NCI-H748 (cell line): Measurements from ENCODE around the gene SAPCD2.
"Not testable (repeated sequence)": the region's sequence is repeated elsewhere in the genome, so short reads cannot be mapped to it uniquely, and the experiment has no call there.

Experiments
- DNase-seq: peaks from one replicate; lab custom pipeline; 2025; ENCODE audit not compliant: unreplicated experiment; lab: John Stamatoyannopoulos, UW

SAPCD2 gene, protein sequence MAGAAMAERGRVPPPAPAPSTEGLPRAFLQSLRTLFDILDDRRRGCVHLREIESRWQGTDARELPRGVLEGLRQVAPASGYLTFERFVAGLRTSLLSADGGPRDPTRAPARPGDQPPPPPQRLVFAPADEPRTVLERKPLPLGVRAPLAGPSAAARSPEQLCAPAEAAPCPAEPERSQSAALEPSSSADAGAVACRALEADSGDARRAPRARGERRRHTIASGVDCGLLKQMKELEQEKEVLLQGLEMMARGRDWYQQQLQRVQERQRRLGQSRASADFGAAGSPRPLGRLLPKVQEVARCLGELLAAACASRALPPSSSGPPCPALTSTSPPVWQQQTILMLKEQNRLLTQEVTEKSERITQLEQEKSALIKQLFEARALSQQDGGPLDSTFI

DNA sequence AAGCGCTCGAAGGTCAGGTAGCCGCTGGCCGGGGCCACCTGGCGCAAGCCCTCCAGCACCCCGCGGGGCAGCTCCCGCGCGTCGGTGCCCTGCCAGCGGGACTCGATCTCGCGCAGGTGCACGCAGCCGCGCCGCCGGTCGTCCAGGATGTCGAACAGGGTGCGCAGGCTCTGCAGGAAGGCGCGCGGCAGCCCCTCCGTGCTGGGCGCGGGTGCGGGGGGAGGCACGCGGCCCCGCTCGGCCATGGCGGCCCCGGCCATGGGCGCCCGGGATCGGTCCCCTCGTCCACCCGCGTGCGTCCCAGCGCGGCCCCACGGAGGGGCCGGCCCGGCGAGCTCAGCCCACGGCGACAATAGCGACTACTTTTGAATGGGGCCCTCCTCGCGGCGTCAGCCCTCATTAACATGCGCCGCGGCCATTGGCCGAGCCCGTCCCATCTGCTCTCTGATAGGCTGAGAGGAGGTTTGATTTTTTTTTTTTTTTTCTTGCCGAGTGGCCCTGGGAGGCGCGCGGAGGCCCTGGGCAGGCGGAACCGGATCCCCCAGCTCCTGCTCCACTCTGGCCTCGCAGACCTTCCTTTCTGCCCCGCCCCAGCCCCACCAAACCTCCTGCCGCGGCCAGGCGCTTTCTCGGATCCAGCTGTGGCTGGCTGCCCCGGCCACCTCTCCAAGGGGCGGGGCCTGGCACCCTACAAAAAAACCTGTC lies at the start of gene SAPCD2:
Gene SAPCD2, minus strand, starts transcription at position 357 of the 705 bp plus-strand sequence. Its CDS starts 97 bp downstream, at position 260.
- peak; percentile 97 for DNase-seq

DNA sequence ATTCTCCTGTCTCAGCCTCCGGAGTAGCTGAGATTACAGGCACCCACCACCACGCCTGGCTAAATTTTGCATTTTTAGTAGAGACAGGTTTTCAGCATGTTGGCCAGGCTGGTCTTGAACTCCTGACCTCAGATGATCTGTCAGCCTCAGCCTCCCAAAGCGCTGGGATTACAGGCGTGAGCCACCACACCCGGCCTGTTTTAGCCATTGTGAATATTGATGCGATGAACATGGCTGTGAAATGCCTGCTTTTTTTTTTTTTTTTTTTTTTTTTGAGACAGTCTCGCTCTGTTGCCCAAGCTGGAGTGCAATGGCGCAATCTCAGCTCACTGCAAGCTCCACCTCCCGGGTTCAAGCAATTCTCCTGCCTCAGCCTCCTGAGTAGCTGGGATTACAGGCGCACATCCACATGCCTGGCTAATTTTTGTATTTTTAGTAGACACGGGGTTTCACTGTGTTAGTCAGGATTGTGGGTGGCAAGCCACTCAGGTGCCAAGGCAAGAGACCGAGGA lies 47.8 kb upstream of the SAPCD2 start:
- not testable (repeated sequence) for DNase-seq

DNA sequence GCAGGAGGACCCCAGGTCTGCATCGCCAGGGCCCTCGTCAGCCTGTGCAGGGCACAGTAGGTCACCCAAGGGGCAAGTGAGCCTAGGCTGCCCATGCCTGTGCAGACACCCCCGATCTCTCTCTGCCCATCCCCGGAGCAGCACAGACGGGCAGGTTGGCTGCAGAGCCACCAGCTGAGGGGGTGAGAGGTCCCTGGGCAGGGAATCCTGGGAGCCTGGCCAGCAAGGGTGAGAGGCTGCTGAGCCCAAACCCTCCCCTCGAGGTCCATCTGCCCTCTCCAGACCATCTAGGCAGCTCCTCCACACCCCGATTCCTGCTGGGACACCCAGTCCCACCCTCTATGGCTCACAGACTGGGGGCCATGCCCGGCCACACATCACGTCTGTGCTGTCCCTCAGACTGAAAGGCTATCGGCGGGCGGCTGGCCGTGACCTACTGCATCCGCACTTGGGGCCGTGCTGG lies 46.9 kb upstream of the SAPCD2 start:
- DNase-seq, result no peak

DNA sequence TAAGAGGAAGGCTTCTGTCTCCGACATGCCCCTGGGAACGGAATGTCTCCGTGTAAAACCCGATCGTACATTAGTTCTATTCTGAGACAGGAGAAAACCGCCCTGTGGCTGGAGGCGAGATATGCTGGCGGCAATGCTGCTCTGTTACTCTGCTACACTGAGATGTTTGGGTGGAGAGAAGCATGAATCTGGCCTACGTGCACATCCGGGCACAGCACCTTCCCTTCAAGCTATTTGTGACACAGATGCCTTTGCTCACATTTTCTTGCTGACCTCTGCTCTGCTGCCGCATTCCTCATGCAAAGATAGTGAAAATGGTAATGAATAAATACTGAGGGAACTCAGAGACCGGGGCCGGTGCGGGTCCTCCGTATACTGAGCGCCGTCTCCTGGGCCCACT lies 46.4 kb upstream of the SAPCD2 start:
- DNase-seq, result no peak

DNA sequence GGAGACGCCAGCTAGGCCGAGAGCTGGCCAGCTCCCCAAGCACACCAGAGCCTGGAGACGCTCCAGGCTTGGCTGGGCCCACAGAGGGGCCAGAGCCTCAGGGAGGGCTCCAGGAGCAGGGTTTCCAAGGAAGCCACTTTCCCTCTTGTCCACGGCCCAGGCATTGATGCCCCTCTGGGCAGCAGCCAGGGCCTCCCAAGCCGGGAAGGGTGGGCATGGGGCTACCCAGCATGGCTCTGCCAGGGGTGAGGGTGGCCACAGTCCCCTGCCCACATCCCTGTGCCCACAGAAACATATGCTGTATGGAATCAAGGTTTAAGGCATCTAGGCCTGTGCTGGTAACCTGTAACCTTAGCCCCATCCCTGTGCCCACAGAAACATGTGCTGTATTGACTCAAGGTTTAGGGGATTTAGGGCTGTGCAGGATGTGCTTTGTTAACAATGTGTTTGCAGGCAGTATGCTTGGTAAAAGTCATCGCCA lies 45.7 kb upstream of the SAPCD2 start:
- DNase-seq, result no peak

DNA sequence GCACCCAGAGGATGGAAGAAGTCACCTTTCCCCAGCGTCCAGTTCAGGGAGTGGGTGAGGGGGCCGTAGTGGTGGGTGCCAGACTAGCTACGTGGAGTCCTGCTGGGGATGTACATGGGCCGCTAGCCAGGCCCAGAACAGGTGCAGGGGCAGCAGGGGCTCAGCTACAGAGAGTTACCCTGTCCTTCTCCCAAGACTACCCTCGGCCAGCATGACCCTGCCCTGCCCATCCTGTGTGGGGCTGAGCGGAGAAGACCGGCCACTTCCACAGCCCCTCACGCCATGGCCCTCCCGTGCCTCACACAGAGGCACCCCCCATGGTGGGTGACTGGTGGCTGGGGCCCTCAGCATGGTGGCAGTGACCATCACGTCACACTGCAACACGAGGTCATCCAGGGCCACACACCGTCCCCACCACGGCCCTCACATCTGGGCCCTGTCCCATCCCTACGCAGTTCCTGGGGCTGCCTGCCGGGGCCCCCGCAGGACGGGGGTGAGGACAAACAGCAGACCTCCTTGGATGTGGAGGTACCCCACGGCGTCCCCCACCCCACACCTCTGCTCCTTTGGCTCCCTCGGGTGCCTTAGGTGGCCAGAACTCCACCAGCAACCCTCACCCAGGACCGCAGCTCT lies 45.2 kb upstream of the SAPCD2 start:
- no peak for DNase-seq

DNA sequence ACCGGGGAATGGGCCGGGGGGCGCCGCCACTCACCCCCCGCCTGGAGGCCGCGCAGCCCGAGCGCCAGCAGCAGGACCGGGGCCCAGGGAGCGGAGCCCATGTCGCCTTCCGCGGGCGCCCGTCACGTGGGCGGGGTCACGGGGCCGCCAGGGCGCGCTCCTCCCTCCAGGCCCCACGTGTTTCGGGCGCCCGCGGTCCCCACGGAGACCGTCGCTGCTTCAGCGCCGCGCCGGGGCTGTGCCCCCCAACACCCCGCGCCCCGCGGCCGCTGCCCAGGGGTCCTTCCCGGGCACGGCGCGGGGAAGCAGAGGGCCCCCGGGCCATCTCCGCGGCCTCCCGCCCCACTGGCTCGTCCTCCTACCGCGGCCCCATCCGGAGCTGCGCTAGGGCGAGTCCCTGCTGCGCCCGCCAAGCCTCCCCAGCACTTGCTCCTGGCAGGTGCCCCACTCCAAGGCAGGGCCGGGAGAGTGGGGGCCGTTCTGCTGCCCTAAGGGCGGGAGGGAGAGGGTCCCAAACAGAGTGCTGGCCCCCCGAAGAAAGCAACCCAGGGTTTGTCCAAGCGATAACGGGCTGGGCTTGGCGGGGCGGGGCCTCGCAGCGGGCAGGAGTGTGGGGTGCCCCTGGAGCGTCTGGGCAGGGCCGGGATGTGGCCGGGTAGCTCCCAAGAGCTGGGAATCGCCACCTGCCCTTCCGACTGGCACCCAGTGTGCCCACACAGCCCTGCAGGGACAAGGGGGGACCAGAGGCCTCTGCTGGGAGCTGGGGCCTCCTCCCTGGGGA lies 44.4 kb upstream of the SAPCD2 start, which contains the start of gene DPP7:
Gene DPP7, minus strand, starts transcription at position 121 of the 781 bp plus-strand sequence. Its CDS starts 20 bp downstream, at position 101.
- DNase-seq, result peak; percentile 60

DNA sequence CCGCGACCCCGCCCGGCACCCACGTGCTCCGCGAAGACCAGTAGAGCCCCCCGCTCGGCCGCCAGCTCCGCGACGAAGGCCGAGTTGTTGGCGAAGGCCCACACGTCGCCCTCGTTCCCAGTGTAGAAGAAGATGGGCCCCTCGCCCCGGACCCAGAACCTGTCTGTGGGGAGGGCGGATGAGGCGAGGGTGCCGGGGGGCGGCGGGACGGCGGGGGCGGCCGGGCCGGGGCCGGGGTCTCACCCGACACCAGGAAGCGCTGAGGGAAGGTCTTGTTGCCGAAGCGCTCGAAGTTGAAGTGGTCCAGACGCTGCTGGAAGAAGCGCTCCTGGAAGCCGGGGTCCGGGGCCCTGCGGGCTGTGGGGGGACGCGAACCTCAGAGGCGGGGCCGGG lies 43.9 kb upstream of the SAPCD2 start:
- DNase-seq, result peak; percentile 54

DNA sequence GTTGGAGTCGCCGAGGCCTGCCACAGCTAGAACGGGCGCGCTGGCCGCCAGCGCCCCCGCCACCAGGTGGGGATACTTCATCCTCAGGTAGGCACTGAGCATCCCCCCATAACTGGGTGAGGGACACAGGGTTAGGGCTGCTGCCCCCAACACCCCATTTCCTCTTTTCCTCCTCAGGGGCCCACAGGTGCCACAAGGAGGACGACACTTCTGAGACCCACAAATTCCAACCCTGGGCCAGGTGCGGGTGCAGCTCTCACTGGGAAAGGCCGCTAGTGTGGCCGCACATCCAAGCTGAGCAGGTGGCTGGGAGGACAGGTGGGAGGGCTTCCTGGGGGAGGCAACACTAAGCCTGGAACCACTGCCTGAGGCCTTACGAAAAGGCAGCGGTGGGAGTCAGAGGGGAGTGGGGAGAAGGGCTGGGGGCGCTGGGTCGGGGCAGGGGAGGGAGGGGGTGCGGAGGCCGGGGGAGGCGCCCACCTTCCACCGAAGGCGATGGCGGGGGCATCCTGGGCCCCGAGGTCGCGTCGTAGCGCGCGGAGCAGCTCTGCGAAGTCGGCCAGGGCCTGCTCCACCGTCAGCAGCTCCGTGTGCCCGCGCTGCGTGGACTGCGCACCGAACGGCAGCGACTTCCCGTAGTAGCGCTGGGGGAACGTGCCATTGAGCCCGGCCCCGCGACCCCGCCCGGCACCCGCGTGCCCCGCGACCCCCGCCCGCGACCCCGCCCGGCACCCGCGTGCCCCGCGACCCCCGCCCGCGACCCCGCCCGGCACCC lies 43.2 kb upstream of the SAPCD2 start:
- DNase-seq, result no peak

DNA sequence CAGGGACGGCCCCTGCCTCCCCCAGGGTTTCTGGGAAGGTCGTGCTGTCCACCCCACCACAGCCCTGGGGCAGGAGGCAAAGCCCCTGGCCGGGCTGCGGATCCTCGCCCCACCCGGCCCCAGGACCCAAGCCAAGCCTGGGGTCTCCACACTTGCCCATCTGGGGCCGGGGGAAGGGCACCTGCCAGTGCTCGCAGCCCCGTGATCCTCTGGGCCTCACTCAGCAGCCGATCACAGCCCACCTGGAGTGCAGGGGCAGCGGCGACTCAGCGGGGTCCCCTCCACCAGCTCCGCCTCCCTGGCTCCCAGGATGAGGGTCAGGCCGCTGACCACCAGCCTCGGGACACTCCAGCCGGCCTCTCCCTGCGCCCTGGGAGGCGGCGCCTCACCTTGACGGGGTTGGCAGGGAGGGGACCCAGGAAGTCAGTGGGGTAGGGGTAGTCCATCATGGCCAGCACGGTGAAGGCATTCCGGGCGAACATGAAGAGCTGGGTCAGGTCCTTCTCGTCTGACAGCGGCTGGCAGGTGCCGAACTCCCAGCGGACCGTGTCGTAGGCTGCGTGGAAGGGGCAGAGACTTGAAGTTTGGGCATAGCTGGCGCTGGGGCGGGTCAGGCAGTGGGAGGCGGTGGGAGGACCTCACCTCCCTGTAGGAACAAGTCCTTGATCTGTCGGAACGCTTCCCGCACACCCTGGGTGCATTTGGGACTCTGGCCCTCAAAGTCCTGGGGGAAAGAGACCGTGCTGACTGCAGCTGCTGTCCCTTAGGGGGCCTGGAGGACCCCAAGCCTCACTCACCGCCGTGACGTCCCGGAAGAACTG lies 42.4 kb upstream of the SAPCD2 start:
- no peak for DNase-seq

DNA sequence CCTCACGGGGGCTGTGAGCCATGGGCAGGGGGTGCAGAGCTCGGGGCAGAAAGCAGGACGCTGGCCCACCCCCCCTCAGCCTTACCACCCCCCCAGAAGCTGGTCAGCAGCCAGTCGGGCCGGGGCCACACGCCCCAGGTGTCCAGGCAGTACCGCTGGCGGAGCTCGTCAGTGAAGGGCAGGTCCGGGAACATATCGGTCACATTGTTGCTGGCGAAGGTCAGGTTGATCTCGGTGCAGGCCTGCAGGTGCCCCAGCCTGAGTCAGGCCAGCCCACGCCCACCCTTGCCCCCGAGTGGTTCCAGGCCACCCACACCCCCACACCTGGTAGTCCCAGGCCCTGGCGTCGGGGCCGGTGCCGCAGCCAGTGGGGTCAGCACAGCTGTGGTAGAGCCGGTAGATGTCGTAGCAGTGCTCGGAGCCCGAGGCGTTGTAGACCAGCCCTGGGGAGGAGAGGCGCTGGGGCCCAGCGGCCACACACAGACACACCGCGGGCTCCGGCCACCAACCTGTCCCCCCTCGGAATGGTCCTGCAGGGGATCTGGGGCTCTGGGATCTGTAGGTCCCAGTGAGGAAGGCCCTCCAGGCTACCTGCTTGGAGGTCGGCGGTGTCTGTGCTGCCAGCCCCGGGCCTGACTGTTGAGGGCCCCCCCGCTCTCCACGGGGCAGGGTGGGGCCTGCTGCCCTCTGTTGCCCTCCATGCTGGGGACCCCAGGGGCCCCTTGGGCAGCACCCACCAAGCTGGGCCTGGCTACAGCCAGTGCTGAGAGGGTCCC lies 41.6 kb upstream of the SAPCD2 start:
- no peak for DNase-seq

DNA sequence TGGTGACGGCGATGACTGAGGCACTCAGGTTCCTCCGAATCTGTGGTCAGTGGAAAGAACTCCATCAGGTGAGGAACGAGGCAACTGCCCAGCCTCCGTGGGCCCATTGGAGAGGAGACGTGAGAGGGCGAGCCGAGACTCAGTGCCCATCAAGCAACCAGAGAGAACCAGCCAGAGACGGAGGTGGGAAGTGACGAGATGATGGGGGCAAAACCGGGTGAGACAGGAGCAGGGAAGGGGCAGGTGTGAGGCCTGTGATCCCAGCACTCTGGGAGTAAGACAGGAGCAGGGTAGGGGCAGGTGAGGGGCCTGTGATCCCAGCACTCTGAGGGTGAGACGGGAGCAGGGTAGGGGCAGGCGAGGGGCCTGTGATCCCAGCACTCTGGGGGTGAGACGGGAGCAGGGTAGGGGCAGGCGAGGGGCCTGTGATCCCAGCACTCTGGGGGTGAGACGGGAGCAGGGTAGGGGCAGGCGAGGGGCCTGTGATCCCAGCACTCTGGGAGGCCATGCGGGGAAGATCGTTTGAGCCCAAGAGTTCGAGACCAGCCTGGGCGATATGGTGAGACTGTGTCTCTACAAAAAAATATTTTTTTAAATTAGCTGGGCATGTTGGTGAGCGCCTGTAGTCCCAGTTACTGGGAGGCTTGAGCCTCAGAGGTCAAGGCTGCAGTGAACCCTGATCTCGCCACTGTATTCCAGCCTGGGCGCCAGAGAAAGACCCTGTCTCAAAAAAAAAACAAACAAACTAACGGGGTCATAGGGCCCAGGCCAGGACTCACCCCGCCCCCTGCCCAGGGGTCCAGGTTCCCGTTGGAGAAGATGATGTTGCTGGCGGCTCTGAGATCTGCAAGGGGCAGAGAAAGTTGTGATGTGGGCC lies 40.8 kb upstream of the SAPCD2 start:
- DNase-seq, result no peak

DNA sequence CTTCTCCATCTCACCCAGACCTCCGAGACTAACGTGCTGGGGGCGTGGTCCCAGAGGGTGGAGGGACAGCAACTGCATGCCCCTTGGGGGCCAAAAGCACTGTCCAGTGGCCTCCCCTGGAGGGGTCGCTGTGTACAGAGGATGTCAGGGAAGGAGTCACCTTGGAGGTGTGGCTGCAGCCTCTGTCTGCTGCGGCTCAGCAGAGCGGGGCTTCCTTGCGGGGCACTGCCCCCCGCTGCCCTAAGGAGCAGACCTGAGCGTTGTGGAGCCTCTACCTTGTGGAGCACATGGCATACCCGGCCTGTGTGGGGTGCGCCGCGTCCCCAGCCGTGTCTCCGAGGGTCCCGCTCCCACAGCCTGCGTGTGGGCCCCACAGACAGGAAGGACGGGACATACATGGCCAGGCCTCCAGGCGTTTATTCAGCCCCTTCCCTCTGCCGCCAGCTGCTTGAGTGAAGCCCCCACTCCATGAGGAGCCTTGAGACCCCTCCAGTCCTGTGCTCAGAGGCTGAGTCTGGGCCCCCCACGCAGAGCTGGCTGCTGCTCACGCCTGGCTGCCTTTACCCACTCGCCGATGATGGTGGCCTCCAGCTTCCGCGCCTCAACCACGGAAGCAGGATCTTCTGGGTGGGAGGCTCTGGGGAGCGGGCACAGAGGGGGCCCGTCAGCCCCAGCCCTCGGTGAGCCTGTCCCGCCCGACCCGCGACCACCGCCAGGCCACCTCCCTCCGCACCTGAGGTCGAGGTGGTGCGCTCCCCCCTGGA lies 40.0 kb upstream of the SAPCD2 start:
- no peak for DNase-seq

DNA sequence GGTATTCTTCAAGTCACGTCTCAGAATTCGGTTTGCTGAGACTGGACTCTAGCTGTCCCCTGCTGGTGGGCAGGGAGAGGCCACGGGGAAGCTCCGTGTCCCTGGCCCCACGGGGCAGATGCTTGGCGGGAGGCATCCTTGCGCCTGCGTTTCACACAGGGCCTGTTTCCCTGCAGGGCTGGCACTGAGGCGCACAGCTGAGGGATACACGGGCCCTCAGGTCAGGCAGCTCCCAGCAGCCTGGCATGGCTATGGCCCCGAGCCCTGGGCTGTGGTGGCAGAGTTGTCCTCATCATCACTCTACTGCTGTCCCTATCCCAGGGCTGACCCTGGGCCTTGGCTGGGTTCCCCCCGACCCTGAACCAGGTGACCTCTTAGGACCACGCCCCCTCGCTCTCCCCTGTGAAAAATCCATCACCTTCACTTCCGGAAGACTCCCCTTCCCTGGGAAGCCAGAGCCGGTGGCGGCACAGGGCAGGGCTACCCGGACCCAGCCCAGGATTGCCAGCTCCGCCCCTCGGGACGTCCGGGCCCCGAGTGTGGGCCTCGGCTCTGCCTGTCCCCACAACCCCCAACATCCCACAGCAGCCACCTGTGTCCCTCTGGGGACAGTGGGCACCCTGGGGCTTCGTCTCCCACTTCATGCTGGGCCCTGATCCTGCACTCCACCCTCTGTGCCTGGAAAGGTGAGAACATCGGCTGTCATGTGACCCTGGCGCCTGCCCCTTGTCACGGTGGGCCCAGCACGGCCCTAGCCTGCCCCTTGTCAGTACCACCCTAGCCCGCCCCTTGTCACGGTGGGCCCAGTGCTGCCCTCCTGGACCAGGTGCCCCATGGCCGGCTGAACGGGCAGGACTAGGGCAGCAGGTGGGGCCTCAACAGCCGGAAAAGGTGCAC lies 39.1 kb upstream of the SAPCD2 start:
- no peak for DNase-seq

DNA sequence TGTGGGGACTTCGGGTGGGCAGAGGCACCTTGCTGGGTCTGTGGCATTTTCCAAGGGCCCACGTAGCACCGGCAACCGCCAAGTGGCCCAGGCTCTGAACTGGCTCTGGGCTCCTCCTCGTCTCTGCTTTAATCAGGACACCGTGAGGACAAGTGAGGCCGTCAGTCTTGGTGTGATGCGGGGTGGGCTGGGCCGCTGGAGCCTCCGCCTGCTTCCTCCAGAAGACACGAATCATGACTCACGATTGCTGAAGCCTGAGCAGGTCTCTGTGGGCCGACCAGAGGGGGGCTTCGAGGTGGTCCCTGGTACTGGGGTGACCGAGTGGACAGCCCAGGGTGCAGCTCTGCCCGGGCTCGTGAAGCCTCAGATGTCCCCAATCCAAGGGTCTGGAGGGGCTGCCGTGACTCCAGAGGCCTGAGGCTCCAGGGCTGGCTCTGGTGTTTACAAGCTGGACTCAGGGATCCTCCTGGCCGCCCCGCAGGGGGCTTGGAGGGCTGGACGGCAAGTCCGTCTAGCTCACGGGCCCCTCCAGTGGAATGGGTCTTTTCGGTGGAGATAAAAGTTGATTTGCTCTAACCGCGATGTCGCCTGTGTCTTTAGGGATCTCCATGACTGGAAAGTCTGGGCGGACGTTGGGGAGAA lies 38.4 kb upstream of the SAPCD2 start:
- no peak for DNase-seq
